GM12878 (cell line): Measurements from ENCODE around the gene PRSS2. TPM values are rescaled to one million over a fixed set of nuclear protein-coding genes. Genes with fewer than 3 reads are reported as not detected.

Experiments
- ATAC-seq: fragments of 200-7000 bp; cut with Tn5 transposase; 3 replicates; pipeline ENCODE4 v1.9.1; 2020; ENCODE audit warnings: mild to moderate bottlenecking, moderate library complexity
- BruUV-seq: library from RNA; stranded (reverse); fragments of 400-500 nt; replicated peaks from 2 replicates; lab custom pipeline; 2021; lab: Mats Ljungman, UMichigan
- CTCF ChIA-PET: fragments of 300-600 bp; sonication (Branson Sonifier 250); formaldehyde crosslinking; extraction: SDS; loops from one replicate; lab custom pipeline; 2021; ENCODE audit warnings: inconsistent platforms; lab: Yijun Ruan, JAX
- POLR2A ChIA-PET: fragments of 350-600 bp; formaldehyde crosslinking; extraction: SDS; loops from one replicate; lab custom pipeline; 2021; ENCODE audit warnings: inconsistent platforms; lab: Charles Lee
- RAD21 ChIA-PET: fragments of 300-600 bp; sonication (Branson Sonifier 250); formaldehyde crosslinking; loops from one replicate; lab custom pipeline; 2023; ENCODE audit warnings: antibody characterized with exemption; ENCODE audit not compliant: unreplicated experiment; lab: Charles Lee
- SMC1A ChIA-PET: fragments of 300-600 bp; sonication (Branson Sonifier 250); formaldehyde crosslinking; loops from one replicate; lab custom pipeline; 2023; ENCODE audit not compliant: unreplicated experiment, uncharacterized antibody; lab: Charles Lee
- DNase-seq: peaks from one replicate; pipeline ENCODE4 v3.0.0-alpha.2; 2011; ENCODE audit warnings: low read depth, low spot score
- FAIRE-seq: peaks from 3 replicates; lab custom pipeline; 2011; peaks lifted over from hg19 to GRCh38; lab: Jason Lieb, UNC
- H2AFZ ChIP-seq: 2 replicates; pipeline ENCODE4 v1.6.0; 2011; ENCODE audit warnings: low read depth, low read length, control low read depth; ENCODE audit not compliant: control insufficient read depth
- H3K27ac ChIP-seq: 2 replicates; pipeline ENCODE4 v1.5.1; 2011; ENCODE audit warnings: control low read depth; ENCODE audit not compliant: control insufficient read depth, insufficient read depth
- H3K27me3 ChIP-seq, 2 experiments: replicated peaks in 1 of 2; 2 replicates each; pipeline versions ENCODE4 v1.6.0 to v1.6.1; 2011; ENCODE audit warnings: low read length in 1 of 2; ENCODE audit not compliant: control insufficient read depth in 2 of 2, insufficient read depth in 2 of 2
- H3K36me3 ChIP-seq, 2 experiments: 2 replicates each; pipeline ENCODE4 v1.5.1; 2011; ENCODE audit warnings: low read length in 1 of 2; ENCODE audit not compliant: control insufficient read depth in 2 of 2, insufficient read depth in 2 of 2
- H3K4me1 ChIP-seq: 2 replicates; pipeline ENCODE4 v1.6.1; 2011; ENCODE audit warnings: mild to moderate bottlenecking, low read length, moderate library complexity, mixed read lengths; ENCODE audit not compliant: control insufficient read depth, insufficient read depth
- H3K4me2 ChIP-seq: 2 replicates; pipeline ENCODE4 v1.6.0; 2011; ENCODE audit warnings: control low read depth; ENCODE audit not compliant: control insufficient read depth, insufficient read depth
- H3K4me3 ChIP-seq: fragments of 200-600 bp; sonication (generic); 2 replicates; pipeline ENCODE4 v1.5.1; 2016
- H3K79me2 ChIP-seq: 2 replicates; pipeline ENCODE4 v1.6.0; 2011; ENCODE audit warnings: low read length; ENCODE audit not compliant: control insufficient read depth, insufficient read depth
- H3K9ac ChIP-seq: 2 replicates; pipeline ENCODE4 v1.8.0; 2011; ENCODE audit warnings: low read length, control low read depth, mixed read lengths; ENCODE audit not compliant: control insufficient read depth, insufficient read depth
- H3K9me3 ChIP-seq: replicated peaks from 3 replicates; pipeline ENCODE4 v1.5.1; 2011; ENCODE audit warnings: mild to moderate bottlenecking, low read length; ENCODE audit not compliant: control insufficient read depth, insufficient read depth
- H4K20me1 ChIP-seq: 2 replicates; pipeline ENCODE4 v1.6.0; 2011; ENCODE audit not compliant: control insufficient read depth, insufficient read depth
- FOS ChIP-seq: IDR thresholded peaks from 3 replicates; pipeline ENCODE4 v1.6.1; 2011; ENCODE audit warnings: borderline replicate concordance; ENCODE audit not compliant: insufficient read length; ENCODE audit errors: extremely low read depth
- MEF2B ChIP-seq: fragments of 450-650 bp; IDR thresholded peaks from 2 replicates; pipeline ENCODE4 v1.6.1; 2018; ENCODE audit warnings: mild to moderate bottlenecking, moderate library complexity; ENCODE audit not compliant: partially characterized antibody, poor library complexity, severe bottlenecking
- MTA3 ChIP-seq: IDR thresholded peaks from 2 replicates; pipeline ENCODE4 v1.6.1; 2012; ENCODE audit warnings: low read length, inconsistent platforms, borderline replicate concordance
- POLR2A ChIP-seq: IDR thresholded peaks from 2 replicates; pipeline ENCODE4 v1.6.1; 2011; ENCODE audit warnings: low read depth, mild to moderate bottlenecking, low read length
- POLR2AphosphoS2 ChIP-seq: IDR thresholded peaks from 2 replicates; pipeline ENCODE4 v1.6.1; 2011; ENCODE audit warnings: low read depth, mild to moderate bottlenecking, low read length, improper control_type of control experiment, moderate library complexity
- RBBP5 ChIP-seq: fragments of 200-600 bp; sonication (generic); conservative IDR thresholded peaks from 2 replicates; pipeline ENCODE4 v1.6.1; 2016
- SIX5 ChIP-seq: IDR thresholded peaks from 2 replicates; pipeline ENCODE4 v1.6.1; 2011; ENCODE audit warnings: mild to moderate bottlenecking, low read depth, low read length, moderate library complexity; ENCODE audit not compliant: severe bottlenecking
- SREBF2 ChIP-seq: IDR thresholded peaks from 2 replicates; pipeline ENCODE4 v1.6.1; 2012; ENCODE audit warnings: mild to moderate bottlenecking, low read length
- TCF7 ChIP-seq: IDR thresholded peaks from 2 replicates; pipeline ENCODE4 v1.6.1; 2014; ENCODE audit warnings: antibody characterized with exemption, borderline replicate concordance
- ZNF274 ChIP-seq: IDR thresholded peaks from one replicate; pipeline ENCODE4 v1.8.0; 2011; ENCODE audit not compliant: insufficient read length, insufficient read depth
- WGBS: methylation state at CpG from one replicate; pipeline ENCODE4 v1.1.6; 2016; ENCODE audit warnings: low lambda C conversion rate; ENCODE audit not compliant: insufficient replicate concordance, insufficient coverage; ENCODE audit errors: missing lambda C conversion rate; 5-methylcytosine and 5-hydroxymethylcytosine counted together
- in situ Hi-C: fragments of 300-500 bp; cut with MboI; formaldehyde crosslinking; loops from 9 replicates; pipeline ENCODE4 v1.14.3; 2018; ENCODE audit warnings: mixed read lengths
- intact Hi-C: fragments of 100-400 bp; cut with micrococcal nuclease; formaldehyde crosslinking; loops from one replicate; pipeline ENCODE4 v1.14.2; 2022; ENCODE audit not compliant: unreplicated experiment
- polyA plus RNA-seq, 11 experiments: library from polyadenylated mRNA; depleted of rRNA in 4 of 11; unstranded in 6 of 11; stranded (reverse) in 5 of 11; fragments of >200 nt; fragmentation: Nextera tagmentation in 4 of 11; fragmentation: Illumina TruSeq in 1 of 11; extraction: Ambion mirVana in 4 of 11; extraction: Trizol in 1 of 11; gene quantifications; 1 replicate in 1 of 11; 2 replicates in 10 of 11; pipeline versions ENCODE4 v1.2.1 to v1.2.3, GENCODE V29; 2011 to 2016; ENCODE audit warnings: inconsistent platforms in 2 of 11, missing spikeins in 2 of 11, low read depth in 1 of 11
- total RNA-seq, 4 experiments: library from RNA; depleted of rRNA in 3 of 4; stranded (reverse); fragments of >200 nt in 3 of 4; fragmentation: Illumina TruSeq in 1 of 4; extraction: Trizol in 1 of 4; gene quantifications; 2 replicates each; pipeline versions ENCODE4 v1.2.1 to v1.2.3, GENCODE V29; 2013 to 2021
- TF ChIP-seq, protein P1 (sequence below): IDR thresholded peaks from 2 replicates; pipeline ENCODE4 v1.6.1; 2011; ENCODE audit warnings: borderline replicate concordance, low read depth, mild to moderate bottlenecking, moderate library complexity, low read length; ENCODE audit not compliant: insufficient read depth, poor library complexity, severe bottlenecking

The PRSS2 gene
- total and polyA plus RNA-seq, 10 of the 15 experiments (the other 5 are each of a cell fraction or from before 2014, with no cell fraction given) = 0.21 to 28.8 (median 0.41) TPM; not detected in 7

GRCh38 chr7:142799437-142799835, 28.7 kb downstream of the PRSS2 start:
- peaks cover 0 to 2% of the 10 kb centered on the region in 2 experiments; a peak in 2 of 4 replicates for H3K36me3 ChIP-seq
- intact Hi-C loops = no loop called here
- no peak overlapping the region for H3K27ac ChIP-seq

More at GRCh38 chr7:142799437-142799835, 28.7 kb downstream of the PRSS2 start:
- SMC1A ChIA-PET = interaction anchor here (1.4 to 24.6 kb wide), 6 partner anchors 9 to 211 kb away, joined by 3 to 786 read pairs (median 8); no protein-coding TSS in a partner anchor
- in situ Hi-C loops = no loop called here
- no peak for ATAC-seq
- H3K27me3 ChIP-seq = no peaks in the 10 kb centered on the region
- H4K20me1 ChIP-seq = no peaks in the 10 kb centered on the region
- no peaks in the 10 kb centered on the region for H3K9me3 ChIP-seq
- POLR2A ChIA-PET = interaction anchor here (1.1 to 16.4 kb wide), 4 partner anchors 9 to 28 kb away, joined by 3 to 325 read pairs (median 7); no protein-coding TSS in a partner anchor
- 94% methylated on average over 3 of the region's 3 CpGs for WGBS
- no peak overlapping the region; the same call in 1 of the 2 replicates for H3K4me2 ChIP-seq
- peaks cover 10% of the 10 kb centered on the region for H3K79me2 ChIP-seq
- BruUV-seq = no TSS peak
- RAD21 ChIA-PET = interaction anchor here (1.5 to 20.4 kb wide), 3 partner anchors 11 to 33 kb away, joined by 3 to 813 read pairs (median 115); no protein-coding TSS in a partner anchor
- TF ChIP-seq, protein P1, sequence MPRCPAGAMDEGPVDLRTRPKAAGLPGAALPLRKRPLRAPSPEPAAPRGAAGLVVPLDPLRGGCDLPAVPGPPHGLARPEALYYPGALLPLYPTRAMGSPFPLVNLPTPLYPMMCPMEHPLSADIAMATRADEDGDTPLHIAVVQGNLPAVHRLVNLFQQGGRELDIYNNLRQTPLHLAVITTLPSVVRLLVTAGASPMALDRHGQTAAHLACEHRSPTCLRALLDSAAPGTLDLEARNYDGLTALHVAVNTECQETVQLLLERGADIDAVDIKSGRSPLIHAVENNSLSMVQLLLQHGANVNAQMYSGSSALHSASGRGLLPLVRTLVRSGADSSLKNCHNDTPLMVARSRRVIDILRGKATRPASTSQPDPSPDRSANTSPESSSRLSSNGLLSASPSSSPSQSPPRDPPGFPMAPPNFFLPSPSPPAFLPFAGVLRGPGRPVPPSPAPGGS = no peak
- TF ChIP-seq POLR2AphosphoS2 = no peak
- no peak for TF ChIP-seq MEF2B
- no peak for TF ChIP-seq FOS
- TF ChIP-seq MTA3 = no peak
- TF ChIP-seq SIX5 = no peak
- TF ChIP-seq RBBP5 = no peak
- TF ChIP-seq SREBF2 = no peak
- TF ChIP-seq POLR2A = no peak
- TF ChIP-seq TCF7 = no peak
- no peak for TF ChIP-seq ZNF274
- no peak for DNase-seq
- H2AFZ ChIP-seq = no peak overlapping the region
- FAIRE-seq = no peak
- no peak overlapping the region for H3K9ac ChIP-seq
- CTCF ChIA-PET = interaction anchor here (0.7 to 28.6 kb wide), 5 partner anchors 6 to 218 kb away, joined by 3 to 1055 read pairs (median 4); no protein-coding TSS in a partner anchor
- no peak overlapping the region for H3K4me3 ChIP-seq
- peaks cover 8% of the 10 kb centered on the region for H3K4me1 ChIP-seq
